Esophagus squamous epithelium (tissue), 4 donors: ENCODE results near the gene AATK.

Source experiments
- POLR2A ChIP-seq, 4 donors: fragments of 450-650 bp; IDR thresholded peaks; one replicate each; pipeline ENCODE4 v1.6.1; 2017; ENCODE audit warnings: antibody characterized with exemption in 4 of 4, mild to moderate bottlenecking in 4 of 4, moderate library complexity in 3 of 4
- TF ChIP-seq, protein P1 (sequence below), 6 experiments: fragments of 450-650 bp in 4 of 6; fragments of 200-600 bp in 2 of 6; sonication (generic) in 2 of 6; IDR thresholded peaks; one replicate each; pipeline ENCODE4 v1.5.1; 2016 to 2019; ENCODE audit warnings: antibody characterized with exemption in 6 of 6, mild to moderate bottlenecking in 4 of 6, moderate library complexity in 4 of 6

DNA sequence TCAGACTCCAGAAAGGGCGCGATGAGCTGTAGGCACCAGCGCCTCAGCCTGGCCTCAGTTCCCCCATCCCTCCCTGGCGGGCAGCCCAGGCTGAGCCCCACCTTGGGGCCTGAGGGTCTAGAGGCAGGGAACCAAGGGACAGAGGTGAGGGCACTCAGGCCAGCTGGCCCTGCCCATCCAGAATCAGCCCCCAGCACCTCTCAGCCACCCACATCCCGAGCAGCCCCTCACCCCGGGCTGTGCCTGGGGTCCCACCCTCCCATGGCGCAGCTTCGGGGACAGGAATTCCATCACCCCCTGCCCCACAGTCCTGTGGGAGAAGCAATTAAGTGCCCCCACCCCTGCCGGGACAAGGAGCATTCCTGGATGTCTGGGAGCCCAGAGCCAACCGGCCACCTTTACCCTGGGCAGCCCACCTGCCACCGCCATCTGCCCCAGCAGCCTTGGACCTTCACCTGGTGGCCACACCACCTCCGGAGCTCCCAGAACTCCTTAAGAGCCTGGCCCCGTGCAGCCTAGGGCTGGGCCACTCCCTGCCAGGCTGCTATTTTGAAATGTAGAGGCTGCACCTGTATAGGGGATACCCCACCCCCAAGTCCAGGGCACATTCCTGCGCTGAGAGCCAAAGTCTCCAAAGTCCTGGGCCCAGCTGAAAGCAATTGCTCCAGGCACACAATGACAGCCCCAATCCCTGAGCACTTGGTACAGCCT is 34.4 kb downstream of the AATK start:
- no peak for TF ChIP-seq POLR2A (IDR thresholded peaks at IDR 0.05)
- TF ChIP-seq, protein P1, sequence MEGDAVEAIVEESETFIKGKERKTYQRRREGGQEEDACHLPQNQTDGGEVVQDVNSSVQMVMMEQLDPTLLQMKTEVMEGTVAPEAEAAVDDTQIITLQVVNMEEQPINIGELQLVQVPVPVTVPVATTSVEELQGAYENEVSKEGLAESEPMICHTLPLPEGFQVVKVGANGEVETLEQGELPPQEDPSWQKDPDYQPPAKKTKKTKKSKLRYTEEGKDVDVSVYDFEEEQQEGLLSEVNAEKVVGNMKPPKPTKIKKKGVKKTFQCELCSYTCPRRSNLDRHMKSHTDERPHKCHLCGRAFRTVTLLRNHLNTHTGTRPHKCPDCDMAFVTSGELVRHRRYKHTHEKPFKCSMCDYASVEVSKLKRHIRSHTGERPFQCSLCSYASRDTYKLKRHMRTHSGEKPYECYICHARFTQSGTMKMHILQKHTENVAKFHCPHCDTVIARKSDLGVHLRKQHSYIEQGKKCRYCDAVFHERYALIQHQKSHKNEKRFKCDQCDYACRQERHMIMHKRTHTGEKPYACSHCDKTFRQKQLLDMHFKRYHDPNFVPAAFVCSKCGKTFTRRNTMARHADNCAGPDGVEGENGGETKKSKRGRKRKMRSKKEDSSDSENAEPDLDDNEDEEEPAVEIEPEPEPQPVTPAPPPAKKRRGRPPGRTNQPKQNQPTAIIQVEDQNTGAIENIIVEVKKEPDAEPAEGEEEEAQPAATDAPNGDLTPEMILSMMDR (IDR thresholded peaks at IDR 0.05): no peak
